ENCODE results near the gene UBE2J2. TPM values are rescaled to one million over a fixed set of nuclear protein-coding genes. Genes with fewer than 3 reads are reported as not detected.
A peak's percentile ranks its signal among the peaks of the same experiment; 100 is the strongest.

The UBE2J2 gene
- total RNA-seq, 1 donor from 2014 or later = 65.1 TPM

GRCh38 chr1:1272341-1273208 is 1.1 kb downstream of the UBE2J2 start:
- TF ChIP-seq CTCF (IDR thresholded peaks at IDR 0.05; ENCODE audit: insufficient read depth, low read length, poor library complexity, severe bottlenecking) = no peak
- Histone ChIP-seq H3K4me3 (ENCODE audit: low read depth, low read length) (peak overlapping the region; percentile 91), H3K27me3 (ENCODE audit: control insufficient read depth, insufficient read depth, low read length) (no peaks in the 10 kb centered on the region), H3K36me3 (ENCODE audit: control insufficient read depth, insufficient read depth, low read length) (no peaks in the 10 kb centered on the region)
- no peak for DNase-seq (ENCODE audit: low read depth)

- Histone ChIP-seq H3K36me3 (ENCODE audit: control insufficient read depth, insufficient read depth, low read length) (peaks cover 1% of the 10 kb centered on the region), H3K4me3 (ENCODE audit: low read depth, low read length) (no peak overlapping the region), H3K27me3 (ENCODE audit: control insufficient read depth, insufficient read depth, low read length) (no peaks in the 10 kb centered on the region)
- DNase-seq (ENCODE audit: low read depth) = no peak
- TF ChIP-seq CTCF (IDR thresholded peaks at IDR 0.05; ENCODE audit: insufficient read depth, low read length, poor library complexity, severe bottlenecking) = no peak
Measured at GRCh38 chr1:1270813-1271212, 2.8 kb downstream of the UBE2J2 start.

- TF ChIP-seq CTCF (IDR thresholded peaks at IDR 0.05; ENCODE audit: insufficient read depth, low read length, poor library complexity, severe bottlenecking) = no peak
- Histone ChIP-seq H3K4me3 (ENCODE audit: low read depth, low read length) (no peak overlapping the region), H3K36me3 (ENCODE audit: control insufficient read depth, insufficient read depth, low read length) (peaks cover 1% of the 10 kb centered on the region), H3K27me3 (ENCODE audit: control insufficient read depth, insufficient read depth, low read length) (no peaks in the 10 kb centered on the region)
- DNase-seq (ENCODE audit: low read depth) = no peak
Measured at GRCh38 chr1:1268284-1268682, 5.4 kb downstream of the UBE2J2 start.

- Histone ChIP-seq H3K4me3 (ENCODE audit: low read depth, low read length) (no peak overlapping the region), H3K27me3 (ENCODE audit: control insufficient read depth, insufficient read depth, low read length) (no peaks in the 10 kb centered on the region), H3K36me3 (ENCODE audit: control insufficient read depth, insufficient read depth, low read length) (peaks cover 1% of the 10 kb centered on the region)
- DNase-seq (ENCODE audit: low read depth) = no peak
- no peak for TF ChIP-seq CTCF (IDR thresholded peaks at IDR 0.05; ENCODE audit: insufficient read depth, low read length, poor library complexity, severe bottlenecking)
Measured at GRCh38 chr1:1267488-1268283, 6.0 kb downstream of the UBE2J2 start.

- peak; percentile 53 for TF ChIP-seq CTCF (IDR thresholded peaks at IDR 0.05; ENCODE audit: insufficient read depth, low read length, poor library complexity, severe bottlenecking)
- peak; percentile 88 for DNase-seq (ENCODE audit: low read depth)
- Histone ChIP-seq H3K36me3 (ENCODE audit: control insufficient read depth, insufficient read depth, low read length) (peaks cover 1% of the 10 kb centered on the region), H3K4me3 (ENCODE audit: low read depth, low read length) (no peak overlapping the region), H3K27me3 (ENCODE audit: control insufficient read depth, insufficient read depth, low read length) (no peaks in the 10 kb centered on the region)
Measured at GRCh38 chr1:1264868-1265272, 8.8 kb downstream of the UBE2J2 start.

All from kidney epithelial cell (primary cell).